Measurements from ENCODE around the gene CSNK1E.

The CSNK1E gene

GRCh38 chr22:38303974-38304373 is 13.3 kb downstream of the CSNK1E start:
- peaks cover 38% of the 10 kb centered on the region for H3K4me1 ChIP-seq (ENCODE audit: control insufficient read depth, low read length)
- no peaks in the 10 kb centered on the region for H3K9me3 ChIP-seq (ENCODE audit: control insufficient read depth, insufficient read depth, low read length)
- peaks cover 60% of the 10 kb centered on the region for H3K79me2 ChIP-seq (ENCODE audit: control insufficient read depth, low read length)
- no peaks in the 10 kb centered on the region for H3K9me2 ChIP-seq (replicated peaks; ENCODE audit: control insufficient read depth, low read length)
- H3K4me2 ChIP-seq (ENCODE audit: low read length): no peak overlapping the region
- H3K36me3 ChIP-seq (ENCODE audit: control insufficient read depth, low read length): peaks cover 60% of the 10 kb centered on the region
- H4K20me1 ChIP-seq (ENCODE audit: control insufficient read depth, insufficient read depth, low read depth, low read length): peaks cover 17% of the 10 kb centered on the region
- no peak overlapping the region for H3K4me3 ChIP-seq (ENCODE audit: low read length)
- TF ChIP-seq, protein P1, sequence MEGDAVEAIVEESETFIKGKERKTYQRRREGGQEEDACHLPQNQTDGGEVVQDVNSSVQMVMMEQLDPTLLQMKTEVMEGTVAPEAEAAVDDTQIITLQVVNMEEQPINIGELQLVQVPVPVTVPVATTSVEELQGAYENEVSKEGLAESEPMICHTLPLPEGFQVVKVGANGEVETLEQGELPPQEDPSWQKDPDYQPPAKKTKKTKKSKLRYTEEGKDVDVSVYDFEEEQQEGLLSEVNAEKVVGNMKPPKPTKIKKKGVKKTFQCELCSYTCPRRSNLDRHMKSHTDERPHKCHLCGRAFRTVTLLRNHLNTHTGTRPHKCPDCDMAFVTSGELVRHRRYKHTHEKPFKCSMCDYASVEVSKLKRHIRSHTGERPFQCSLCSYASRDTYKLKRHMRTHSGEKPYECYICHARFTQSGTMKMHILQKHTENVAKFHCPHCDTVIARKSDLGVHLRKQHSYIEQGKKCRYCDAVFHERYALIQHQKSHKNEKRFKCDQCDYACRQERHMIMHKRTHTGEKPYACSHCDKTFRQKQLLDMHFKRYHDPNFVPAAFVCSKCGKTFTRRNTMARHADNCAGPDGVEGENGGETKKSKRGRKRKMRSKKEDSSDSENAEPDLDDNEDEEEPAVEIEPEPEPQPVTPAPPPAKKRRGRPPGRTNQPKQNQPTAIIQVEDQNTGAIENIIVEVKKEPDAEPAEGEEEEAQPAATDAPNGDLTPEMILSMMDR (IDR thresholded peaks at IDR 0.05; ENCODE audit: low read depth, low read length, poor library complexity, severe bottlenecking): no peak
- TF ChIP-seq EZH2phosphoT487 (IDR thresholded peaks at IDR 0.05; ENCODE audit: borderline replicate concordance, low read length): no peak
- peaks cover 19% of the 10 kb centered on the region for H3F3A ChIP-seq (ENCODE audit: control insufficient read depth, insufficient read depth)
- no peaks in the 10 kb centered on the region for H3K27me3 ChIP-seq (ENCODE audit: control insufficient read depth, low read length)
- H3K27ac ChIP-seq (ENCODE audit: low read depth, low read length): no peak overlapping the region

DNA sequence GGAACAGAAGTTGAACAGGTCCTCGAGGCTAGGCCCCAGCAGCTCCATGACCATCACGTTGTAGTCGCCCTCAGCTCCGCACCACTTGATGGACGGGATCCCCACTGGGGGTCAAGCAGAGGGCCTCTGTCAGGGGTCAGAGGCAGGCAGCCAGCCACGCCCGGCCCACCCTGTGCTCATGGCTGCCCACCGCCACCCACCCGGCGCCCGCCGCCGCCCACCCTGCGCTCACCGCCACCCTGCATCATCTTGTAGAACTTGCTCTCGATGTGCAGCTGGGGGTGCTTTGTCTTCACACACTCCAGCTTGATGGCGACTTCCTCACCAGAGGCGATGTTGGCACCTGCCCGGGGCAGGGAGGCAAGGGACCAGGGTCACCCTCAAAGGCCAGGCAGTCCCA is 14.3 kb downstream of the CSNK1E start:
- Histone ChIP-seq H3F3A (ENCODE audit: control insufficient read depth, insufficient read depth) (peaks cover 19% of the 10 kb centered on the region), H3K9me3 (ENCODE audit: control insufficient read depth, insufficient read depth, low read length) (no peaks in the 10 kb centered on the region), H3K27me3 (ENCODE audit: control insufficient read depth, low read length) (no peaks in the 10 kb centered on the region), H3K9me2 (replicated peaks; ENCODE audit: control insufficient read depth, low read length) (no peaks in the 10 kb centered on the region), H3K27ac (ENCODE audit: low read depth, low read length) (no peak overlapping the region), H4K20me1 (ENCODE audit: control insufficient read depth, insufficient read depth, low read depth, low read length) (peaks cover 17% of the 10 kb centered on the region), H3K4me1 (ENCODE audit: control insufficient read depth, low read length) (peaks cover 29% of the 10 kb centered on the region), H3K36me3 (ENCODE audit: control insufficient read depth, low read length) (peaks cover 63% of the 10 kb centered on the region), H3K4me2 (ENCODE audit: low read length) (no peak overlapping the region), H3K79me2 (ENCODE audit: control insufficient read depth, low read length) (peaks cover 49% of the 10 kb centered on the region), H3K4me3 (ENCODE audit: low read length) (no peak overlapping the region)
- TF ChIP-seq, protein P1 (IDR thresholded peaks at IDR 0.05; ENCODE audit: low read depth, low read length, poor library complexity, severe bottlenecking): no peak
- TF ChIP-seq EZH2phosphoT487 (IDR thresholded peaks at IDR 0.05; ENCODE audit: borderline replicate concordance, low read length): no peak

DNA sequence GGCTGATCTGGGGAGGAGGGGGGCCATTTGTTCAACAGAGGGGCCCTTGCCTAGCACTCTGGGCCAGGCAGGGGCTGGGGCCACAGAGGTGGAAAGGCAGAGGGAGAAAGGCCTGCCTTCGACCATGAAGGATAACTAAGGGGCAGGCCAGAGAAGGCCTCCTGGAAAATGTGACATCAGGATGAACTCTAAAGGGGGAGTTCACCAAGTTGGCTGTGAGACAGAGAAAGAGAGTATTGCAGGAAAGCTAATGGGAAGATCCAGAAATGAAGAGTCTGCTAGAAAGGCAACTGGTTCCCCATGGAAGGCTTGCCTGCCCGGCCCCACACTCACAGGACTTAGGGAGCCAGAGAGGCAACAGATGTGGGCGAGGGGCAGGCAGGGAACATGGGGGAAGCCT is 16.3 kb downstream of the CSNK1E start:
- Histone ChIP-seq H3K4me1 (ENCODE audit: control insufficient read depth, low read length) (peaks cover 10% of the 10 kb centered on the region), H3F3A (ENCODE audit: control insufficient read depth, insufficient read depth) (peaks cover 9% of the 10 kb centered on the region), H3K27me3 (ENCODE audit: control insufficient read depth, low read length) (no peaks in the 10 kb centered on the region), H3K9me2 (replicated peaks; ENCODE audit: control insufficient read depth, low read length) (no peaks in the 10 kb centered on the region), H3K4me2 (ENCODE audit: low read length) (no peak overlapping the region), H3K27ac (ENCODE audit: low read depth, low read length) (no peak overlapping the region), H4K20me1 (ENCODE audit: control insufficient read depth, insufficient read depth, low read depth, low read length) (peaks cover 17% of the 10 kb centered on the region), H3K36me3 (ENCODE audit: control insufficient read depth, low read length) (peaks cover 83% of the 10 kb centered on the region), H3K79me2 (ENCODE audit: control insufficient read depth, low read length) (peaks cover 33% of the 10 kb centered on the region), H3K4me3 (ENCODE audit: low read length) (no peak overlapping the region), H3K9me3 (ENCODE audit: control insufficient read depth, insufficient read depth, low read length) (no peaks in the 10 kb centered on the region)
- TF ChIP-seq EZH2phosphoT487 (IDR thresholded peaks at IDR 0.05; ENCODE audit: borderline replicate concordance, low read length): no peak
- TF ChIP-seq, protein P1 (IDR thresholded peaks at IDR 0.05; ENCODE audit: low read depth, low read length, poor library complexity, severe bottlenecking): no peak
